Measurements from ENCODE around the gene MSX2. TPM values are rescaled to one million over a fixed set of nuclear protein-coding genes. Genes with fewer than 3 reads are reported as not detected.

The MSX2 gene
- total RNA-seq, 1 experiment from 2014 or later, result 4.9 TPM

DNA sequence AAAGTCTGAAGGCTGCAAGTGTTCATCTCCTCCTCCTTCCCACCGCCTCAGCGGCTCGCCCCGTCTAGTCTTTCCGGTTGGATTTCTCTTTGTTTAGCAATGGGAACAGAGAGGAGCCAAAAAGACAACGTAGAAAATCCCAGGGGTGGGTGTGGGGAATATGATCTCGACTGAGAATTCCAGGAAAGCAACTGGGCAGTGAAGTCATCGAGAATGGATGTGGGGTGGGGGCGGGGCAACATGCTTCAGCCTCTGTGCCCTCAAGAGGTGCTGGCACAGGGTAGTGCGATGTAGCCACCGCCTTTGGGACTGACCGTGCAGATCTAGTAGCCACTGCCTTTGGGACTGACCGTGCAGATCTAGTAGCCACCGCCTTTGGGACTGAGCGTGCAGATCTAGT is 12.9 kb downstream of the MSX2 start:
- Histone ChIP-seq H3K79me2 (ENCODE audit: low read length) (no peaks in the 10 kb centered on the region), H2AFZ (ENCODE audit: low read length) (no peak overlapping the region), H3K4me3 (ENCODE audit: low read length) (no peak overlapping the region), H3K9ac (ENCODE audit: low read length) (no peak overlapping the region), H3K4me2 (ENCODE audit: low read length) (no peak overlapping the region), H4K20me1 (ENCODE audit: low read length) (no peaks in the 10 kb centered on the region), H3K9me3 (ENCODE audit: low read length) (no peaks in the 10 kb centered on the region), H3K36me3 (ENCODE audit: low read depth, low read length) (no peaks in the 10 kb centered on the region), H3K4me1 (ENCODE audit: insufficient read depth, low read length) (0 out of 2 replicates have a peak, but pooled peaks cover 3% of the 10 kb centered on the region), H3F3A (ENCODE audit: low read length, unreplicated experiment) (no peaks in the 10 kb centered on the region), H3K27me3 (ENCODE audit: low read length) (peaks cover 7% of the 10 kb centered on the region; the same call in 1 of the 2 replicates), H3K9me2 (replicated peaks; ENCODE audit: low read length) (no peaks in the 10 kb centered on the region), H3K27ac (ENCODE audit: low read length) (no peak overlapping the region)
- BruUV-seq (replicated peaks), result no TSS peak
- intact Hi-C loops (cut with micrococcal nuclease), result loop anchor here (2.0 kb wide), 1 partner anchor 319 kb away; no protein-coding TSS in a partner anchor
- TF ChIP-seq EZH2phosphoT487 (IDR thresholded peaks at IDR 0.05; ENCODE audit: borderline replicate concordance, low read length) (no peak), EZH2 (IDR thresholded peaks at IDR 0.05; ENCODE audit: low read length, unreplicated experiment) (no peak), CTCF (conservative IDR thresholded peaks at IDR 0.05; ENCODE audit: low read depth, low read length) (no peak)
- DNase-seq (no peak), ATAC-seq (no peak)
- CTCF ChIA-PET, result no interaction called here
- POLR2A ChIA-PET (ENCODE audit: unreplicated experiment), result no interaction called here

DNA sequence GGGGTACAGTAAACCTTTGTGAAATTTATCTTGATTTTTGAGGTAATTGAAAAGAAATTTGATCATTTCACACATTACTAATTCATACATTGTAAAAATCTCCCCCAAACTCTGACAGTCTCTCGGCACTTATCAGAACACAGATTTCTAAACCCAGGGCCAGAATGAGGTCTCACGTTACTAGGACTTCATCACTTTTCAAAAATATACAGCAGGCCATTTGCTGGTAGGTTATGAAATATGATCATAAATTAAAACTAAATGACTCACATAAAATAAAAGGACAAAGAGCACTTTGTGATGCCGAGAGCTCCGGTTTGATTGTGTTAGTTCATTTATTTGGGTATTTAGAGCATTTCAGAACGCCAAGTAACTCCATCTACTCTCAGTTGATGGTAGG is 17.0 kb downstream of the MSX2 start:
- DNase-seq (peak; percentile 32), ATAC-seq (no peak; the same call in 1 of the 2 replicates)
- intact Hi-C loops (cut with micrococcal nuclease), result no loop called here
- Histone ChIP-seq H3K9me2 (replicated peaks; ENCODE audit: low read length) (no peaks in the 10 kb centered on the region), H3K4me2 (ENCODE audit: low read length) (no peak overlapping the region), H3K27ac (ENCODE audit: low read length) (no peak overlapping the region), H3K36me3 (ENCODE audit: low read depth, low read length) (no peaks in the 10 kb centered on the region), H4K20me1 (ENCODE audit: low read length) (no peaks in the 10 kb centered on the region), H3K27me3 (ENCODE audit: low read length) (peaks cover 14% of the 10 kb centered on the region; the same call in 1 of the 2 replicates), H3K4me1 (ENCODE audit: insufficient read depth, low read length) (0 out of 2 replicates have a peak, but pooled peaks cover 3% of the 10 kb centered on the region), H3K9ac (ENCODE audit: low read length) (no peak overlapping the region), H2AFZ (ENCODE audit: low read length) (no peak overlapping the region), H3K4me3 (ENCODE audit: low read length) (no peak overlapping the region), H3K9me3 (ENCODE audit: low read length) (no peaks in the 10 kb centered on the region), H3F3A (ENCODE audit: low read length, unreplicated experiment) (no peaks in the 10 kb centered on the region), H3K79me2 (ENCODE audit: low read length) (no peaks in the 10 kb centered on the region)
- BruUV-seq (replicated peaks), result no TSS peak
- POLR2A ChIA-PET (ENCODE audit: unreplicated experiment), result no interaction called here
- TF ChIP-seq EZH2phosphoT487 (IDR thresholded peaks at IDR 0.05; ENCODE audit: borderline replicate concordance, low read length) (no peak), CTCF (conservative IDR thresholded peaks at IDR 0.05; ENCODE audit: low read depth, low read length) (no peak), EZH2 (IDR thresholded peaks at IDR 0.05; ENCODE audit: low read length, unreplicated experiment) (no peak)
- CTCF ChIA-PET, result no interaction called here

GRCh38 chr5:174744896-174745295 is 20.5 kb downstream of the MSX2 start:
- CTCF ChIA-PET, result no interaction called here

More at GRCh38 chr5:174744896-174745295, 20.5 kb downstream of the MSX2 start:
- POLR2A ChIA-PET (ENCODE audit: unreplicated experiment), result no interaction called here
- Histone ChIP-seq H3K4me3 (ENCODE audit: low read length) (no peak overlapping the region), H3K9ac (ENCODE audit: low read length) (no peak overlapping the region), H3K27ac (ENCODE audit: low read length) (no peak overlapping the region), H3K36me3 (ENCODE audit: low read depth, low read length) (no peaks in the 10 kb centered on the region), H3K9me2 (replicated peaks; ENCODE audit: low read length) (no peaks in the 10 kb centered on the region), H3K9me3 (ENCODE audit: low read length) (no peaks in the 10 kb centered on the region), H4K20me1 (ENCODE audit: low read length) (no peaks in the 10 kb centered on the region), H3K79me2 (ENCODE audit: low read length) (no peaks in the 10 kb centered on the region), H3F3A (ENCODE audit: low read length, unreplicated experiment) (no peaks in the 10 kb centered on the region), H2AFZ (ENCODE audit: low read length) (no peak overlapping the region), H3K27me3 (ENCODE audit: low read length) (peaks cover 32% of the 10 kb centered on the region), H3K4me1 (ENCODE audit: insufficient read depth, low read length) (0 out of 2 replicates have a peak, but pooled peaks cover 3% of the 10 kb centered on the region), H3K4me2 (ENCODE audit: low read length) (no peak overlapping the region)
- TF ChIP-seq CTCF (conservative IDR thresholded peaks at IDR 0.05; ENCODE audit: low read depth, low read length), result no peak
- no peak for TF ChIP-seq EZH2phosphoT487 (IDR thresholded peaks at IDR 0.05; ENCODE audit: borderline replicate concordance, low read length)
- no peak for TF ChIP-seq EZH2 (IDR thresholded peaks at IDR 0.05; ENCODE audit: low read length, unreplicated experiment)
- intact Hi-C loops (cut with micrococcal nuclease), result no loop called here
- no TSS peak for BruUV-seq (replicated peaks)
- no peak for DNase-seq
- no peak for ATAC-seq
